Type B pancreatic cell (in vitro differentiated cells): Measurements from ENCODE around the gene MAPKBP1. TPM values are rescaled to one million over a fixed set of nuclear protein-coding genes. Genes with fewer than 3 reads are reported as not detected.

ENCODE experiments used
- DNase-seq: peaks from one replicate; pipeline ENCODE4 v3.0.0; 2021; ENCODE audit warnings: mixed read lengths; ENCODE audit not compliant: unreplicated experiment; ENCODE audit errors: extremely low spot score
- H3K27ac Mint-ChIP-seq: 2 replicates; pipeline ENCODE4 v1.8.0; 2021; ENCODE audit warnings: mild to moderate bottlenecking, mixed read lengths
- H3K27me3 Mint-ChIP-seq: 2 replicates; pipeline ENCODE4 v1.8.0; 2021; ENCODE audit warnings: mixed read lengths
- H3K36me3 Mint-ChIP-seq: 2 replicates; pipeline ENCODE4 v1.8.0; 2021; ENCODE audit warnings: mixed read lengths
- H3K4me1 Mint-ChIP-seq: one replicate; pipeline ENCODE4 v1.8.0; 2021; ENCODE audit warnings: mixed read lengths; ENCODE audit not compliant: unreplicated experiment
- H3K4me3 Mint-ChIP-seq: 2 replicates; pipeline ENCODE4 v1.8.0; 2021; ENCODE audit warnings: mild to moderate bottlenecking, mixed read lengths
- H3K9me3 Mint-ChIP-seq: 2 replicates; pipeline ENCODE4 v1.8.0; 2021; ENCODE audit warnings: mixed read lengths
- total RNA-seq: library from RNA; stranded (reverse); gene quantifications from 2 replicates; pipeline ENCODE4 v1.2.1, GENCODE V29; 2021; ENCODE audit warnings: low replicate concordance
- TF ChIP-seq, protein P1 (sequence below): fragments of 200-600 bp; sonication (generic); conservative IDR thresholded peaks from 2 replicates; pipeline ENCODE4 v1.5.0; 2021; ENCODE audit warnings: antibody characterized with exemption, mild to moderate bottlenecking

The MAPKBP1 gene
- total RNA-seq, 1 donor from 2014 or later = 34.8 TPM

GRCh38 chr15:41816788-41817187 lies 42.5 kb downstream of the MAPKBP1 start:
- H3K4me3 Mint-ChIP-seq = no peak overlapping the region
- H3K27ac Mint-ChIP-seq = no peak overlapping the region
- TF ChIP-seq, protein P1, sequence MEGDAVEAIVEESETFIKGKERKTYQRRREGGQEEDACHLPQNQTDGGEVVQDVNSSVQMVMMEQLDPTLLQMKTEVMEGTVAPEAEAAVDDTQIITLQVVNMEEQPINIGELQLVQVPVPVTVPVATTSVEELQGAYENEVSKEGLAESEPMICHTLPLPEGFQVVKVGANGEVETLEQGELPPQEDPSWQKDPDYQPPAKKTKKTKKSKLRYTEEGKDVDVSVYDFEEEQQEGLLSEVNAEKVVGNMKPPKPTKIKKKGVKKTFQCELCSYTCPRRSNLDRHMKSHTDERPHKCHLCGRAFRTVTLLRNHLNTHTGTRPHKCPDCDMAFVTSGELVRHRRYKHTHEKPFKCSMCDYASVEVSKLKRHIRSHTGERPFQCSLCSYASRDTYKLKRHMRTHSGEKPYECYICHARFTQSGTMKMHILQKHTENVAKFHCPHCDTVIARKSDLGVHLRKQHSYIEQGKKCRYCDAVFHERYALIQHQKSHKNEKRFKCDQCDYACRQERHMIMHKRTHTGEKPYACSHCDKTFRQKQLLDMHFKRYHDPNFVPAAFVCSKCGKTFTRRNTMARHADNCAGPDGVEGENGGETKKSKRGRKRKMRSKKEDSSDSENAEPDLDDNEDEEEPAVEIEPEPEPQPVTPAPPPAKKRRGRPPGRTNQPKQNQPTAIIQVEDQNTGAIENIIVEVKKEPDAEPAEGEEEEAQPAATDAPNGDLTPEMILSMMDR = no peak
- H3K4me1 Mint-ChIP-seq = no peaks in the 10 kb centered on the region
- H3K9me3 Mint-ChIP-seq = no peaks in the 10 kb centered on the region
- no peak for DNase-seq
- peaks cover 4% of the 10 kb centered on the region for H3K36me3 Mint-ChIP-seq
- H3K27me3 Mint-ChIP-seq = no peaks in the 10 kb centered on the region

DNA sequence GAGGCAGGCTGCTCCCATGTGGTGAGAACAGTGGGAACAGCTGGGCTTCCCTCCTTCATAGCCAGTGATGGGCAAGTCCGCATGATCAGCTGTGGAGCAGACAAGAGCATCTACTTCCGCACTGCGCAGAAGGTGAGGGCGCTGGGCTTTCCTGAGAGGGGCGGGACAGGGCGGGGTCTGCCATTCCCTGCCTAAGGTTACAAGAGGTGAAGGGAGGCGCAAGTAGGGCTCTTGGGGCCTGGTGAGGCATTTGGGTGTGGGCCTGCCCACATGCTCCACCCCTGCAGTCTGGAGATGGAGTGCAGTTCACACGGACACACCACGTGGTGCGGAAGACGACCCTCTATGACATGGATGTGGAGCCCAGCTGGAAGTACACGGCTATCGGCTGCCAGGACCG lies 43.0 kb downstream of the MAPKBP1 start:
- Mint-ChIP-seq H3K4me3 (no peak overlapping the region), H3K4me1 (no peaks in the 10 kb centered on the region), H3K27me3 (no peaks in the 10 kb centered on the region), H3K9me3 (no peaks in the 10 kb centered on the region), H3K36me3 (peaks cover 4% of the 10 kb centered on the region), H3K27ac (no peak overlapping the region)
- TF ChIP-seq, protein P1 = no peak
- DNase-seq = no peak

DNA sequence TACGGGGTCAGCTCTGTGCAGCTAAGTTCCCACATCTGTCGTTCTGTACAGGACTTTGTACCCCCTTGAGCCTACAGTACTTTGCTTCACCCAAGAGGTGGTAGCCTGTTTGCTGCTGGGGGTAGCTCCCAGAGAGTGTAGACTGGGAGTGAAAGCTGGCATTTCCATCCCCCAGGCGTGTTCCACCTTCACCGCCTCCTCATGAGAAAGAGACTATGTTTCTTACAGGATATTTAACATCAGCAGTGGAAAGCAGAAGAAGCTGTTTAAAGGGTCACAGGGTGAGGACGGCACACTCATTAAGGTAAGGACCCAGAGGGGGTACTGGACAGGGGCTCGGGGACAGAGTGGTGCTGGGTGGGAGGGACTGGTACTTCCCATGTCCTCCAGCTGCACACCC lies 43.5 kb downstream of the MAPKBP1 start:
- H3K27ac Mint-ChIP-seq = no peak overlapping the region
- no peaks in the 10 kb centered on the region for H3K27me3 Mint-ChIP-seq
- H3K4me3 Mint-ChIP-seq = no peak overlapping the region
- DNase-seq = no peak
- peaks cover 4% of the 10 kb centered on the region for H3K36me3 Mint-ChIP-seq
- TF ChIP-seq, protein P1 = no peak
- no peaks in the 10 kb centered on the region for H3K4me1 Mint-ChIP-seq
- no peaks in the 10 kb centered on the region for H3K9me3 Mint-ChIP-seq

- H3K36me3 Mint-ChIP-seq = no peaks in the 10 kb centered on the region
- H3K27ac Mint-ChIP-seq = no peak overlapping the region
- no peaks in the 10 kb centered on the region for H3K4me1 Mint-ChIP-seq
- no peaks in the 10 kb centered on the region for H3K9me3 Mint-ChIP-seq
- TF ChIP-seq, protein P1 = no peak
- no peak overlapping the region for H3K4me3 Mint-ChIP-seq
- H3K27me3 Mint-ChIP-seq = no peaks in the 10 kb centered on the region
- DNase-seq = no peak
Measured at GRCh38 chr15:41819455-41820050, 45.3 kb downstream of the MAPKBP1 start.

DNA sequence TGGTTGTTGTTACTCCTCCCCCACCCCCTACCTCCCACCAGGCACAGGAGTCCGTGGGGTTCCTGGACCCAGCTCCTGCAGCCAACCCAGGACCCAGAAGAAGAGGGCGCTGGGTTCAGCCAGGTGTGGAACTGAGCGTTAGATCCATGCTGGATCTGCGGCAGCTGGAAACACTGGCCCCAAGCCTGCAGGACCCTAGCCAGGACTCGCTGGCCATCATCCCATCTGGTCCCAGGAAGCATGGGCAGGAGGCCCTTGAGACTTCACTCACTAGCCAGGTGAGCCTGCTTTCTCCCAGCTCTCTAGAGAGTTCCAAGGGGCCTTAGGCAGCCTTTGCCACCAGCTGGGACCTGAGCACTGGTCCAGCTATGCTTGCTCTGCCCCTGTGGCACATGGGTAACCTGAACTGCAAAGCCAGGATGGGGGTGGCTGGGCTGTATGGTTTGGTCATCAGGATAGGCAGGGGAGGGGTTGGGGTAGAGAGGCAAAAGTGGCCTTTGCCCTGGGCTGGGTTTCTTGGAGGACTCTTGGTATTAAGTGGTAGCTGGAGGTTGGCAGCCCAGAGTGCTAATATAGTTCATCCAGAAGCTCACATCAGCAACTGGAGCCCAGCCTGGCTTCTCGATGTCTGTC lies 46.6 kb downstream of the MAPKBP1 start:
- no peak for DNase-seq
- no peak overlapping the region for H3K4me3 Mint-ChIP-seq
- no peak overlapping the region for H3K27ac Mint-ChIP-seq
- H3K27me3 Mint-ChIP-seq = no peaks in the 10 kb centered on the region
- H3K4me1 Mint-ChIP-seq = no peaks in the 10 kb centered on the region
- no peaks in the 10 kb centered on the region for H3K9me3 Mint-ChIP-seq
- TF ChIP-seq, protein P1 = no peak
- H3K36me3 Mint-ChIP-seq = no peaks in the 10 kb centered on the region
